ENCODE data around the gene PURB.

Gene PURB

GRCh38 chr7:44891372-44891771 lies 6.0 kb upstream of the PURB start:
- no peak for TF ChIP-seq CTCF (conservative IDR thresholded peaks at IDR 0.05)
- H3K27ac ChIP-seq = no peak overlapping the region

- no peak overlapping the region for H3K27ac ChIP-seq
- TF ChIP-seq CTCF (conservative IDR thresholded peaks at IDR 0.05) = no peak
Observed at GRCh38 chr7:44889086-44889781, 3.9 kb upstream of the PURB start.

- no peak for TF ChIP-seq CTCF (conservative IDR thresholded peaks at IDR 0.05)
- H3K27ac ChIP-seq = no peak overlapping the region
Observed at GRCh38 chr7:44887293-44887692, 2.0 kb upstream of the PURB start.

- H3K27ac ChIP-seq = peak overlapping the region; percentile 92
- TF ChIP-seq CTCF (conservative IDR thresholded peaks at IDR 0.05) = no peak
Observed at GRCh38 chr7:44884621-44885393, 523 bp downstream of the PURB start.

- no peak for TF ChIP-seq CTCF (conservative IDR thresholded peaks at IDR 0.05)
- no peak overlapping the region for H3K27ac ChIP-seq
Observed at GRCh38 chr7:44883961-44884620, 1.2 kb downstream of the PURB start.

- no peak overlapping the region for H3K27ac ChIP-seq
- no peak for TF ChIP-seq CTCF (conservative IDR thresholded peaks at IDR 0.05)
Observed at GRCh38 chr7:44882899-44883298, 2.4 kb downstream of the PURB start.

GRCh38 chr7:44881610-44882009 lies 3.7 kb downstream of the PURB start:
- TF ChIP-seq CTCF (conservative IDR thresholded peaks at IDR 0.05) = no peak
- H3K27ac ChIP-seq = no peak overlapping the region
